Measurements from ENCODE around the gene AHNAK. TPM values are rescaled to one million over a fixed set of nuclear protein-coding genes. Genes with fewer than 3 reads are reported as not detected.
A peak's percentile ranks its signal among the peaks of the same experiment; 100 is the strongest.

AHNAK gene
- total and polyA plus RNA-seq, 4 donors: 22.6 to 110 (median 38.1) TPM

- Histone ChIP-seq H3K9me3 (ENCODE audit: control insufficient read depth in 4 of 4, low read length in 3 of 4) (no peaks in the 10 kb centered on the region), H3K36me3 (ENCODE audit: control insufficient read depth in 4 of 4, insufficient read depth in 3 of 4, low read depth in 1 of 4, low read length in 3 of 4) (no peaks in the 10 kb centered on the region), H3K4me1 (ENCODE audit: control insufficient read depth in 4 of 4, insufficient read depth in 4 of 4, low read length in 3 of 4) (peaks cover 8 to 27% (median 11%) of the 10 kb centered on the region in 4 donors), H3K4me3 (ENCODE audit: low read depth in 1 of 3, low read length in 3 of 3) (no peak overlapping the region), H3K27me3 (ENCODE audit: control insufficient read depth in 4 of 4, insufficient read depth in 4 of 4, low read length in 3 of 4) (no peaks in the 10 kb centered on the region), H3K27ac (ENCODE audit: low read depth in 1 of 2, low read length in 2 of 2) (no peak overlapping the region), H3K9ac (ENCODE audit: low read depth in 1 of 2, low read length in 2 of 2) (no peak overlapping the region)
- no peak for DNase-seq (ENCODE audit: low spot score)
- TF ChIP-seq RAD21 (IDR thresholded peaks at IDR 0.05): no peak
- no peak for TF ChIP-seq JUND (IDR thresholded peaks at IDR 0.05)
- no peak for TF ChIP-seq RXRA (IDR thresholded peaks at IDR 0.05)
- TF ChIP-seq EGR1 (IDR thresholded peaks at IDR 0.05; ENCODE audit: low read depth in 2 of 2): no peak
- no peak for TF ChIP-seq GABPA (IDR thresholded peaks at IDR 0.05 in 1 of 2, conservative IDR thresholded peaks at IDR 0.05 in 1 of 2)
- TF ChIP-seq, protein P1, sequence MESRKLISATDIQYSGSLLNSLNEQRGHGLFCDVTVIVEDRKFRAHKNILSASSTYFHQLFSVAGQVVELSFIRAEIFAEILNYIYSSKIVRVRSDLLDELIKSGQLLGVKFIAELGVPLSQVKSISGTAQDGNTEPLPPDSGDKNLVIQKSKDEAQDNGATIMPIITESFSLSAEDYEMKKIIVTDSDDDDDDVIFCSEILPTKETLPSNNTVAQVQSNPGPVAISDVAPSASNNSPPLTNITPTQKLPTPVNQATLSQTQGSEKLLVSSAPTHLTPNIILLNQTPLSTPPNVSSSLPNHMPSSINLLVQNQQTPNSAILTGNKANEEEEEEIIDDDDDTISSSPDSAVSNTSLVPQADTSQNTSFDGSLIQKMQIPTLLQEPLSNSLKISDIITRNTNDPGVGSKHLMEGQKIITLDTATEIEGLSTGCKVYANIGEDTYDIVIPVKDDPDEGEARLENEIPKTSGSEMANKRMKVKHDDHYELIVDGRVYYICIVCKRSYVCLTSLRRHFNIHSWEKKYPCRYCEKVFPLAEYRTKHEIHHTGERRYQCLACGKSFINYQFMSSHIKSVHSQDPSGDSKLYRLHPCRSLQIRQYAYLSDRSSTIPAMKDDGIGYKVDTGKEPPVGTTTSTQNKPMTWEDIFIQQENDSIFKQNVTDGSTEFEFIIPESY (IDR thresholded peaks at IDR 0.05): no peak
- peak; percentile 9 for TF ChIP-seq SP1 (IDR thresholded peaks at IDR 0.05)
- peak; percentile 93 for TF ChIP-seq NR2F2 (IDR thresholded peaks at IDR 0.05)
- TF ChIP-seq FOXA1 (IDR thresholded peaks at IDR 0.05): no peak
- WGBS: 66% methylated on average over 9 of the region's 9 CpGs
Measured at GRCh38 chr11:62400760-62401159, 145.8 kb downstream of the AHNAK start.

DNA sequence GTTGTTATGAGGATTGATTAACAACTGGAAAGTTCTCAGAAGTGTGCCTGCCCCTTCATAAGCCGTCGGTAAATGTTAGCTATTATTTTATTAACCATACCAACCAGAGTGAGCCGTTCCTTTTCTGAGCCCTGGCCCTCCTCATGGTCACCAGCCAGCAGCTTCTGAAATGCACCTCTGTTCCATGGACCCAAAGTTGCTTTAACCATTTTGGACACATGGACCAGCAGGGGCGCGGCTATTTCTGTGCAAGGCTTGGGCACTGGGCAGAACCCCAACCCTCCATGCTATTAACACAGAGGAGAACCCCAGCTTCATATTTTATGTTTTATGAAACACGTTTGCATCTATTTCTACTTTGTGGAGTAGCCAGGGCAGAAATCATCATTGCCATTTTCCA, 146.3 kb downstream of the AHNAK start:
- DNase-seq (ENCODE audit: low spot score): no peak
- TF ChIP-seq YY1 (IDR thresholded peaks at IDR 0.05) (no peak), TAF1 (conservative IDR thresholded peaks at IDR 0.05) (no peak), RAD21 (IDR thresholded peaks at IDR 0.05) (no peak), HNF4G (IDR thresholded peaks at IDR 0.05) (no peak), RXRA (IDR thresholded peaks at IDR 0.05) (no peak), HNF4A (conservative IDR thresholded peaks at IDR 0.05) (no peak), EGR1 (IDR thresholded peaks at IDR 0.05; ENCODE audit: low read depth in 2 of 2) (no peak), MAX (IDR thresholded peaks at IDR 0.05) (no peak), FOXA1 (IDR thresholded peaks at IDR 0.05) (no peak), SP1 (IDR thresholded peaks at IDR 0.05) (no peak), NR2F2 (IDR thresholded peaks at IDR 0.05) (no peak), GABPA (IDR thresholded peaks at IDR 0.05 in 1 of 2, conservative IDR thresholded peaks at IDR 0.05 in 1 of 2) (no peak), JUND (IDR thresholded peaks at IDR 0.05) (no peak), CTCF (IDR thresholded peaks at IDR 0.05; ENCODE audit: low read depth, low read length, missing input control) (no peak), FOXA2 (IDR thresholded peaks at IDR 0.05) (no peak)
- TF ChIP-seq, protein P1 (IDR thresholded peaks at IDR 0.05): no peak
- TF ChIP-seq, protein P2, sequence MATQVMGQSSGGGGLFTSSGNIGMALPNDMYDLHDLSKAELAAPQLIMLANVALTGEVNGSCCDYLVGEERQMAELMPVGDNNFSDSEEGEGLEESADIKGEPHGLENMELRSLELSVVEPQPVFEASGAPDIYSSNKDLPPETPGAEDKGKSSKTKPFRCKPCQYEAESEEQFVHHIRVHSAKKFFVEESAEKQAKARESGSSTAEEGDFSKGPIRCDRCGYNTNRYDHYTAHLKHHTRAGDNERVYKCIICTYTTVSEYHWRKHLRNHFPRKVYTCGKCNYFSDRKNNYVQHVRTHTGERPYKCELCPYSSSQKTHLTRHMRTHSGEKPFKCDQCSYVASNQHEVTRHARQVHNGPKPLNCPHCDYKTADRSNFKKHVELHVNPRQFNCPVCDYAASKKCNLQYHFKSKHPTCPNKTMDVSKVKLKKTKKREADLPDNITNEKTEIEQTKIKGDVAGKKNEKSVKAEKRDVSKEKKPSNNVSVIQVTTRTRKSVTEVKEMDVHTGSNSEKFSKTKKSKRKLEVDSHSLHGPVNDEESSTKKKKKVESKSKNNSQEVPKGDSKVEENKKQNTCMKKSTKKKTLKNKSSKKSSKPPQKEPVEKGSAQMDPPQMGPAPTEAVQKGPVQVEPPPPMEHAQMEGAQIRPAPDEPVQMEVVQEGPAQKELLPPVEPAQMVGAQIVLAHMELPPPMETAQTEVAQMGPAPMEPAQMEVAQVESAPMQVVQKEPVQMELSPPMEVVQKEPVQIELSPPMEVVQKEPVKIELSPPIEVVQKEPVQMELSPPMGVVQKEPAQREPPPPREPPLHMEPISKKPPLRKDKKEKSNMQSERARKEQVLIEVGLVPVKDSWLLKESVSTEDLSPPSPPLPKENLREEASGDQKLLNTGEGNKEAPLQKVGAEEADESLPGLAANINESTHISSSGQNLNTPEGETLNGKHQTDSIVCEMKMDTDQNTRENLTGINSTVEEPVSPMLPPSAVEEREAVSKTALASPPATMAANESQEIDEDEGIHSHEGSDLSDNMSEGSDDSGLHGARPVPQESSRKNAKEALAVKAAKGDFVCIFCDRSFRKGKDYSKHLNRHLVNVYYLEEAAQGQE (IDR thresholded peaks at IDR 0.05): no peak
- TF ChIP-seq, protein P3, sequence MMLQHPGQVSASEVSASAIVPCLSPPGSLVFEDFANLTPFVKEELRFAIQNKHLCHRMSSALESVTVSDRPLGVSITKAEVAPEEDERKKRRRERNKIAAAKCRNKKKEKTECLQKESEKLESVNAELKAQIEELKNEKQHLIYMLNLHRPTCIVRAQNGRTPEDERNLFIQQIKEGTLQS (IDR thresholded peaks at IDR 0.05): no peak
- Histone ChIP-seq H3K36me3 (ENCODE audit: control insufficient read depth in 4 of 4, insufficient read depth in 3 of 4, low read depth in 1 of 4, low read length in 3 of 4) (no peaks in the 10 kb centered on the region), H3K4me1 (ENCODE audit: control insufficient read depth in 4 of 4, insufficient read depth in 4 of 4, low read length in 3 of 4) (peaks cover 6 to 29% (median 13%) of the 10 kb centered on the region in 4 donors), H3K27ac (ENCODE audit: low read depth in 1 of 2, low read length in 2 of 2) (no peak overlapping the region), H3K9ac (ENCODE audit: low read depth in 1 of 2, low read length in 2 of 2) (no peak overlapping the region), H3K4me3 (ENCODE audit: low read depth in 1 of 3, low read length in 3 of 3) (no peak overlapping the region), H3K27me3 (ENCODE audit: control insufficient read depth in 4 of 4, insufficient read depth in 4 of 4, low read length in 3 of 4) (no peaks in the 10 kb centered on the region), H3K9me3 (ENCODE audit: control insufficient read depth in 4 of 4, low read length in 3 of 4) (no peaks in the 10 kb centered on the region)
- 85% methylated on average over 6 of the region's 6 CpGs for WGBS
